ENCODE measurements around the gene SRGAP3.

GRCh38 chr3:8942115-8942514, 307.3 kb downstream of the SRGAP3 start:
- TF ChIP-seq CTCF (conservative IDR thresholded peaks at IDR 0.05; ENCODE audit: low read depth, low read length) (no peak), EZH2 (IDR thresholded peaks at IDR 0.05; ENCODE audit: borderline replicate concordance, low read depth, low read length, poor library complexity, severe bottlenecking) (no peak)

All from A673 (cell line).